ENCODE results near the gene UTS2B.

GRCh38 chr3:191357909-191358308 is 27.6 kb upstream of the UTS2B start:
- TF ChIP-seq ZNF384 (IDR thresholded peaks at IDR 0.05; ENCODE audit: borderline replicate concordance, low read depth, low read length) (no peak), POLR2AphosphoS5 (IDR thresholded peaks at IDR 0.05; ENCODE audit: low read length) (no peak), CTCF (IDR thresholded peaks at IDR 0.05 in 2 of 3, conservative IDR thresholded peaks at IDR 0.05 in 1 of 3; ENCODE audit: control insufficient read depth in 2 of 3, extremely low read depth in 1 of 3, insufficient read depth in 1 of 3, low read depth in 3 of 3, low read length in 3 of 3) (no peak), POLR2A (IDR thresholded peaks at IDR 0.05; ENCODE audit: low read depth, low read length) (no peak), ZNF274 (IDR thresholded peaks at IDR 0.05; ENCODE audit: insufficient read depth, insufficient read length) (no peak), ASH2L (IDR thresholded peaks at IDR 0.05; ENCODE audit: borderline replicate concordance, low read depth) (no peak)
